DOHH2 (cell line): Measurements from ENCODE around the gene PITX3.
"Not testable (repeated sequence)": the region's sequence is repeated elsewhere in the genome, so short reads cannot be mapped to it uniquely, and the experiment has no call there.

Experiments used
- H3F3A ChIP-seq: fragments of 200-600 bp; sonication (generic), shearing (Covaris generic); 2 replicates; pipeline ENCODE4 v1.6.0; 2016; ENCODE audit warnings: antibody characterized with exemption, mild to moderate bottlenecking; ENCODE audit not compliant: control insufficient read depth, insufficient read depth
- H3K27ac ChIP-seq: fragments of 200-600 bp; sonication (generic); 2 replicates; pipeline ENCODE4 v1.5.1; 2014; ENCODE audit warnings: low read depth, mild to moderate bottlenecking, low read length, moderate library complexity
- H3K27me3 ChIP-seq: fragments of 200-600 bp; sonication (generic); 2 replicates; pipeline ENCODE4 v1.6.1; 2014; ENCODE audit warnings: mild to moderate bottlenecking, low read length, mixed read lengths; ENCODE audit not compliant: control insufficient read depth
- H3K36me3 ChIP-seq: fragments of 200-600 bp; sonication (generic); 2 replicates; pipeline ENCODE4 v1.6.1; 2014; ENCODE audit warnings: mild to moderate bottlenecking, low read length, moderate library complexity, mixed read lengths; ENCODE audit not compliant: control insufficient read depth
- H3K4me1 ChIP-seq: fragments of 200-600 bp; sonication (generic); 2 replicates; pipeline ENCODE4 v1.6.1; 2014; ENCODE audit warnings: mild to moderate bottlenecking, low read length, mixed read lengths; ENCODE audit not compliant: control insufficient read depth
- H3K4me2 ChIP-seq: fragments of 200-600 bp; sonication (generic); 2 replicates; pipeline ENCODE4 v1.6.0; 2014; ENCODE audit warnings: mild to moderate bottlenecking, low read length, moderate library complexity
- H3K4me3 ChIP-seq: fragments of 200-600 bp; sonication (generic); 2 replicates; pipeline ENCODE4 v1.5.1; 2014; ENCODE audit warnings: mild to moderate bottlenecking, low read length, mixed read lengths
- H3K79me2 ChIP-seq: fragments of 200-600 bp; sonication (generic); 2 replicates; pipeline ENCODE4 v1.6.1; 2014; ENCODE audit warnings: mild to moderate bottlenecking, low read length, mixed read lengths; ENCODE audit not compliant: control insufficient read depth
- H3K9me2 ChIP-seq: fragments of 200-600 bp; sonication (generic); replicated peaks from 2 replicates; pipeline ENCODE4 v1.6.1; 2014; ENCODE audit warnings: mild to moderate bottlenecking, low read length, mixed read lengths; ENCODE audit not compliant: control insufficient read depth
- H3K9me3 ChIP-seq: fragments of 200-600 bp; sonication (generic); 2 replicates; pipeline ENCODE4 v1.6.1; 2014; ENCODE audit warnings: antibody characterized with exemption, low read length, mixed read lengths; ENCODE audit not compliant: control insufficient read depth, insufficient read depth
- H4K20me1 ChIP-seq: fragments of 200-600 bp; sonication (generic); 2 replicates; pipeline ENCODE4 v1.6.0; 2014; ENCODE audit warnings: low read depth, mild to moderate bottlenecking, antibody characterized with exemption, low read length, moderate library complexity; ENCODE audit not compliant: control insufficient read depth, insufficient read depth
- CTCF ChIP-seq: fragments of 200-600 bp; sonication (generic); IDR thresholded peaks from one replicate; pipeline ENCODE4 v1.5.1; 2014; ENCODE audit warnings: antibody characterized with exemption, mild to moderate bottlenecking, low read depth, low read length; ENCODE audit not compliant: poor library complexity, severe bottlenecking
- EZH2phosphoT487 ChIP-seq: fragments of 200-600 bp; sonication (generic); IDR thresholded peaks from 2 replicates; pipeline ENCODE4 v1.6.1; 2017; ENCODE audit warnings: borderline replicate concordance, mild to moderate bottlenecking, antibody characterized with exemption, low read length, moderate library complexity, mixed read lengths

The PITX3 gene

GRCh38 chr10:102220612-102221011 is 20.7 kb downstream of the PITX3 start:
- Histone ChIP-seq H3K4me3 (no peak overlapping the region), H3K4me2 (no peak overlapping the region), H3F3A (no peaks in the 10 kb centered on the region), H3K9me3 (no peaks in the 10 kb centered on the region), H3K27ac (no peak overlapping the region), H4K20me1 (no peaks in the 10 kb centered on the region), H3K4me1 (no peaks in the 10 kb centered on the region), H3K36me3 (no peaks in the 10 kb centered on the region), H3K27me3 (peaks cover 13% of the 10 kb centered on the region), H3K9me2 (no peaks in the 10 kb centered on the region), H3K79me2 (no peaks in the 10 kb centered on the region)
- no peak for TF ChIP-seq EZH2phosphoT487
- TF ChIP-seq CTCF: no peak

DNA sequence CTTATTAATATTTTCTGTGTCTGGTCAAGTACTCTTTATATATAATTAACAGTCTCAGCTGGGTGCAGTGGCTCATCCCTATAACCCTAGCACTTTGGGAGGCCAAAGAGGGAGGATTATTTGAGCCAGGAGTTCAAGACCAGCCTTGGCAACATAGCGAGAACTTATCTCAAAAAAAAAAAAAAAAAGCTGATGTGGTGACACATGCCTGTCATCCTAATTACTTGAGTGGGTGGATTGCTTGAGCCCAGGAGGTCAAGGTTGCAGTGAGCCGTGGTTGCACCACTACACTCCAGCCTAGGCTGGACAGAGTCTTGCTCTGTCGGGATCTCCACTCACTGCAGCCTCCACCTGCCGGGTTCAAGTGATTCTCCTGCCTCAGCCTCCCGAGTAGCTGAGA is 21.9 kb downstream of the PITX3 start:
- H3K9me3 ChIP-seq: no peaks in the 10 kb centered on the region
- no peaks in the 10 kb centered on the region for H3K36me3 ChIP-seq
- no peak overlapping the region for H3K27ac ChIP-seq
- no peak overlapping the region for H3K4me3 ChIP-seq
- H3K4me1 ChIP-seq: no peaks in the 10 kb centered on the region
- no peaks in the 10 kb centered on the region for H3K79me2 ChIP-seq
- H4K20me1 ChIP-seq: no peaks in the 10 kb centered on the region
- no peak for TF ChIP-seq CTCF
- no peak for TF ChIP-seq EZH2phosphoT487
- H3K4me2 ChIP-seq: no peak overlapping the region
- no peaks in the 10 kb centered on the region for H3K9me2 ChIP-seq
- peaks cover 13% of the 10 kb centered on the region for H3K27me3 ChIP-seq
- no peaks in the 10 kb centered on the region for H3F3A ChIP-seq

GRCh38 chr10:102213599-102213998 is 27.7 kb downstream of the PITX3 start:
- not testable (repeated sequence) for H3K4me3 ChIP-seq, H3K4me1 ChIP-seq, H3F3A ChIP-seq, H3K27ac ChIP-seq, H3K4me2 ChIP-seq, H3K36me3 ChIP-seq, H3K79me2 ChIP-seq, H4K20me1 ChIP-seq, H3K9me2 ChIP-seq, H3K9me3 ChIP-seq, H3K27me3 ChIP-seq

GRCh38 chr10:102211615-102212299 is 29.6 kb downstream of the PITX3 start:
- Histone ChIP-seq H3K4me1 (no peaks in the 10 kb centered on the region), H4K20me1 (no peaks in the 10 kb centered on the region), H3K9me3 (no peaks in the 10 kb centered on the region), H3K4me2 (no peak overlapping the region), H3K4me3 (no peak overlapping the region), H3K79me2 (no peaks in the 10 kb centered on the region), H3F3A (no peaks in the 10 kb centered on the region), H3K27ac (no peak overlapping the region), H3K9me2 (no peaks in the 10 kb centered on the region), H3K36me3 (no peaks in the 10 kb centered on the region), H3K27me3 (no peaks in the 10 kb centered on the region; the same call in 1 of the 2 replicates)
- TF ChIP-seq EZH2phosphoT487: no peak
- no peak for TF ChIP-seq CTCF
